ENCODE data around the gene MYT1.

MYT1 gene

DNA sequence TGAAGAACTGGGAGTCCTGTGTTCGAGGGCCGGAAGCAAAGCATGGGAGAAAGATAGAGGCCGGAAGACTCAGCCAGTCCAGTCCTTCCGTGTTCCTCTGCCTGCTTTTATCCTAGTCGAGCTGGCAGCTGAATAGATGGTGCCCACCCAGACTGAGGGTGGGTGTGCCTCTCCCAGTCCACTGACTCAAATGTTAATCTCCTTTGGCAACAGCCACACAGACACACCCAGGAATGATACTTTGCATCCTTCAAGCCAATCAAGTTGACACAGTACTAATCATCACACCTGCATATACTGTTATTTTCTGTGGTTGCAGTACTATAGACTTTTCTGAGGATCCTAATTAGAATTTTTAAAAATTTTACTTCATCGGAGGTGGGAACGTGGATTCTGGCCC, 112.6 kb downstream of the MYT1 start:
- H3K27me3 ChIP-seq (ENCODE audit: insufficient read depth, low read length), result 0 out of 2 replicates have a peak, but pooled peaks cover 3% of the 10 kb centered on the region
- no peaks in the 10 kb centered on the region for H3K9me2 ChIP-seq (ENCODE audit: low read depth, low read length)
- no peaks in the 10 kb centered on the region; the same call in 1 of the 2 replicates for H3K36me3 ChIP-seq (ENCODE audit: insufficient read depth, low read length)
- no peaks in the 10 kb centered on the region for H3K4me1 ChIP-seq (ENCODE audit: insufficient read depth, low read length, severe bottlenecking)
- no peak overlapping the region for H2AFZ ChIP-seq (ENCODE audit: low read length)
- no peak for TF ChIP-seq EZH2 (IDR thresholded peaks at IDR 0.05; ENCODE audit: borderline replicate concordance, low read length)
- TF ChIP-seq, protein P1, sequence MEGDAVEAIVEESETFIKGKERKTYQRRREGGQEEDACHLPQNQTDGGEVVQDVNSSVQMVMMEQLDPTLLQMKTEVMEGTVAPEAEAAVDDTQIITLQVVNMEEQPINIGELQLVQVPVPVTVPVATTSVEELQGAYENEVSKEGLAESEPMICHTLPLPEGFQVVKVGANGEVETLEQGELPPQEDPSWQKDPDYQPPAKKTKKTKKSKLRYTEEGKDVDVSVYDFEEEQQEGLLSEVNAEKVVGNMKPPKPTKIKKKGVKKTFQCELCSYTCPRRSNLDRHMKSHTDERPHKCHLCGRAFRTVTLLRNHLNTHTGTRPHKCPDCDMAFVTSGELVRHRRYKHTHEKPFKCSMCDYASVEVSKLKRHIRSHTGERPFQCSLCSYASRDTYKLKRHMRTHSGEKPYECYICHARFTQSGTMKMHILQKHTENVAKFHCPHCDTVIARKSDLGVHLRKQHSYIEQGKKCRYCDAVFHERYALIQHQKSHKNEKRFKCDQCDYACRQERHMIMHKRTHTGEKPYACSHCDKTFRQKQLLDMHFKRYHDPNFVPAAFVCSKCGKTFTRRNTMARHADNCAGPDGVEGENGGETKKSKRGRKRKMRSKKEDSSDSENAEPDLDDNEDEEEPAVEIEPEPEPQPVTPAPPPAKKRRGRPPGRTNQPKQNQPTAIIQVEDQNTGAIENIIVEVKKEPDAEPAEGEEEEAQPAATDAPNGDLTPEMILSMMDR (IDR thresholded peaks at IDR 0.05; ENCODE audit: low read length), result no peak
- no peak overlapping the region for H3K4me3 ChIP-seq (ENCODE audit: low read depth, low read length, poor library complexity, severe bottlenecking)
- no peak overlapping the region for H3K9ac ChIP-seq (ENCODE audit: low read length)
- H3K4me2 ChIP-seq (ENCODE audit: low read length), result no peak overlapping the region
- no peaks in the 10 kb centered on the region for H3K9me3 ChIP-seq (ENCODE audit: low read length)
- no peaks in the 10 kb centered on the region for H4K20me1 ChIP-seq (ENCODE audit: insufficient read depth, low read length)
- no peaks in the 10 kb centered on the region for H3K79me2 ChIP-seq (ENCODE audit: insufficient read depth, low read length)
- H3K27ac ChIP-seq (ENCODE audit: low read depth, low read length, poor library complexity, severe bottlenecking), result no peak overlapping the region
- H3F3A ChIP-seq (ENCODE audit: insufficient read depth, low read length), result no peaks in the 10 kb centered on the region

DNA sequence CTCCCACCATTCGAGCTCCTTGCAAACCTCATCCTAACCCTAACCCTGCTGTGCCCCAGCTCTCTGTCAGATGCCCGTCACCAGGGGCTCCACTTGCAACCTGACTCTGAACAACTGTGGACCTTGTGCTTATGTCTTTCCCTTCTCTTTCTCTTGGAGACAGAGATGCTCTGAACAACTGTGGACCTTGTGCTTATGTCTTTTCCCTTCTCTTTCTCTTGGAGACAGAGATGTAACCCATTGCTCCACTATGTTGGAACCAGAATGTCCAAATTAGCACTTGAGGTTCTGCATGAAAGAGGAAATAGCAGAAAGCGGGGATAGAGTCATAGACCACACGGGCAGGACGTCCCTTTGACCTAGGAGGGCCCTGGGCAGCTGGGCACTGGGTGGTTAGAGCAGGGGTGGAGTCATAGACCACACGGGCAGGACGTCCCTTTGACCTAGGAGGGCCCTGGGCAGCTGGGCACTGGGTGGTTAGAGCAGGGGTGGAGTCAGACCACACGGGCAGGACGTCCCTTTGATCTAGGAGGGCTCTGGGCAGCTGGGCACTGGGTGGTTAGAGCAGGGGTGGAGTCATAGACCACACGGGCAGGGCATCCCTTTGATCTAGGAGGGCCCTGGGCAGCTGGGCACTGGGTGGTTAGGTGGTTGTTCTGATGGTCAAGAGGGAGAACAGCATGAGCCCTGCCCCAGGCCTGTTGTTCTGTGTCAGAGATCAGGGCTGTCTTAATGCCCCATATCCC, 113.5 kb downstream of the MYT1 start:
- Histone ChIP-seq H3K4me1 (ENCODE audit: insufficient read depth, low read length, severe bottlenecking) (no peaks in the 10 kb centered on the region), H3F3A (ENCODE audit: insufficient read depth, low read length) (no peaks in the 10 kb centered on the region), H3K4me2 (ENCODE audit: low read length) (no peak overlapping the region), H3K36me3 (ENCODE audit: insufficient read depth, low read length) (no peaks in the 10 kb centered on the region; the same call in 1 of the 2 replicates), H3K27ac (ENCODE audit: low read depth, low read length, poor library complexity, severe bottlenecking) (no peak overlapping the region), H3K9ac (ENCODE audit: low read length) (no peak overlapping the region), H2AFZ (ENCODE audit: low read length) (no peak overlapping the region), H3K79me2 (ENCODE audit: insufficient read depth, low read length) (no peaks in the 10 kb centered on the region), H4K20me1 (ENCODE audit: insufficient read depth, low read length) (no peaks in the 10 kb centered on the region), H3K4me3 (ENCODE audit: low read depth, low read length, poor library complexity, severe bottlenecking) (no peak overlapping the region), H3K27me3 (ENCODE audit: insufficient read depth, low read length) (0 out of 2 replicates have a peak, but pooled peaks cover 3% of the 10 kb centered on the region), H3K9me3 (ENCODE audit: low read length) (no peaks in the 10 kb centered on the region), H3K9me2 (ENCODE audit: low read depth, low read length) (no peaks in the 10 kb centered on the region)
- TF ChIP-seq EZH2 (IDR thresholded peaks at IDR 0.05; ENCODE audit: borderline replicate concordance, low read length), result no peak
- TF ChIP-seq, protein P1 (IDR thresholded peaks at IDR 0.05; ENCODE audit: low read length), result no peak

DNA sequence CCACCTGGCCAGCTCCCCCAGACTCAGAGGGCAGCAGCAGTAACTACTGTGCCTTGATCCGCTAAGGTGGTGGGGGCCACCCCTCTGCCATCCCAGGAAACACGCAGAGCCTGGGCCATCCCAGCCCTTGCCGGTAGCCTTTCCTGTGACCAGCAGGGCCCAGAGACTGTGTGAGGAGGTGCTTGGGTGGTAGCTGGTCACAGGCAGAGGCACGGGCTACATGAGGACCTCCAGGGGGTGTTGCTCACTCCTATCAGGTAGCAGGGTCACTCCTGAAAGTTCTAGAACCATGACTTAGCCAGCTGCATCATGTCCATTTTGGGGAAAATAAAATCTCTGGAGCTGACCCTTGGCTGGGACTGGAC, 114.0 kb downstream of the MYT1 start:
- H3K36me3 ChIP-seq (ENCODE audit: insufficient read depth, low read length), result no peaks in the 10 kb centered on the region
- 0 out of 2 replicates have a peak, but pooled peaks cover 3% of the 10 kb centered on the region for H3K27me3 ChIP-seq (ENCODE audit: insufficient read depth, low read length)
- H4K20me1 ChIP-seq (ENCODE audit: insufficient read depth, low read length), result no peaks in the 10 kb centered on the region
- H3K79me2 ChIP-seq (ENCODE audit: insufficient read depth, low read length), result no peaks in the 10 kb centered on the region
- H2AFZ ChIP-seq (ENCODE audit: low read length), result no peak overlapping the region
- no peak overlapping the region for H3K4me3 ChIP-seq (ENCODE audit: low read depth, low read length, poor library complexity, severe bottlenecking)
- TF ChIP-seq, protein P1 (IDR thresholded peaks at IDR 0.05; ENCODE audit: low read length), result no peak
- TF ChIP-seq EZH2 (IDR thresholded peaks at IDR 0.05; ENCODE audit: borderline replicate concordance, low read length), result no peak
- H3F3A ChIP-seq (ENCODE audit: insufficient read depth, low read length), result no peaks in the 10 kb centered on the region
- no peaks in the 10 kb centered on the region for H3K4me1 ChIP-seq (ENCODE audit: insufficient read depth, low read length, severe bottlenecking)
- H3K4me2 ChIP-seq (ENCODE audit: low read length), result no peak overlapping the region
- H3K27ac ChIP-seq (ENCODE audit: low read depth, low read length, poor library complexity, severe bottlenecking), result no peak overlapping the region
- no peaks in the 10 kb centered on the region for H3K9me3 ChIP-seq (ENCODE audit: low read length)
- H3K9ac ChIP-seq (ENCODE audit: low read length), result no peak overlapping the region
- H3K9me2 ChIP-seq (ENCODE audit: low read depth, low read length), result no peaks in the 10 kb centered on the region

All from OCI-LY1 (cell line).